HEK293 (cell line): ENCODE results near the gene USP37.

Experiments used
- CTCF ChIA-PET: fragments of 350-600 bp; formaldehyde crosslinking; extraction: SDS; loops from one replicate; lab custom pipeline; 2021; ENCODE audit warnings: antibody characterized with exemption; lab: Yijun Ruan, JAX
- POLR2A ChIA-PET: fragments of 300-600 bp; formaldehyde crosslinking; extraction: SDS; loops from one replicate; lab custom pipeline; 2020; ENCODE audit warnings: antibody characterized with exemption, inconsistent platforms; lab: Yijun Ruan, JAX
- H3K27ac ChIP-seq: fragments of 200-500 bp; sonication (Bioruptor generic); 2 replicates; pipeline ENCODE4 v1.5.1; 2014; ENCODE audit warnings: low read depth, low read length, control low read depth, inconsistent platforms; ENCODE audit errors: extremely low read depth
- H3K36me3 ChIP-seq, 2 experiments: fragments of 200-500 bp in 1 of 2; sonication (Bioruptor generic) in 1 of 2; 1 replicate in 1 of 2; 2 replicates in 1 of 2; pipeline ENCODE4 v1.5.1; 2014 to 2017; ENCODE audit warnings: inconsistent platforms in 2 of 2, low read length in 2 of 2; ENCODE audit not compliant: control insufficient read depth in 2 of 2, insufficient read depth in 1 of 2
- H3K4me1 ChIP-seq: fragments of 200-500 bp; sonication (Bioruptor generic); 2 replicates; pipeline ENCODE4 v1.5.1; 2014; ENCODE audit warnings: mild to moderate bottlenecking, low read length, inconsistent platforms; ENCODE audit not compliant: control insufficient read depth, insufficient read depth
- H3K4me3 ChIP-seq: 2 replicates; pipeline ENCODE4 v1.5.1; 2011; ENCODE audit warnings: low read depth, mild to moderate bottlenecking, control low read depth, low read length, moderate library complexity
- H3K9me3 ChIP-seq: fragments of 200-500 bp; sonication (Bioruptor generic); 2 replicates; pipeline ENCODE4 v1.5.1; 2014; ENCODE audit warnings: low read depth, low read length, inconsistent platforms; ENCODE audit not compliant: control insufficient read depth, insufficient read depth
- GLI2 ChIP-seq: fragments of 450-650 bp; formaldehyde crosslinking; IDR thresholded peaks from 2 replicates; pipeline ENCODE4; 2017; ENCODE audit warnings: missing biosample characterization, missing genetic modification characterization, low read depth, borderline replicate concordance
- KLF7 ChIP-seq: fragments of 450-650 bp; formaldehyde crosslinking; IDR thresholded peaks from 2 replicates; pipeline ENCODE4 v1.5.1; 2016; ENCODE audit warnings: missing biosample characterization, missing genetic modification characterization, borderline replicate concordance
- SCRT2 ChIP-seq: fragments of 450-650 bp; formaldehyde crosslinking; IDR thresholded peaks from 2 replicates; pipeline ENCODE4 v1.5.1; 2016; ENCODE audit warnings: missing biosample characterization, missing genetic modification characterization
- ZEB2 ChIP-seq: fragments of 450-650 bp; formaldehyde crosslinking; IDR thresholded peaks from 2 replicates; pipeline ENCODE4 v1.5.1; 2016; ENCODE audit warnings: missing biosample characterization, missing genetic modification characterization
- ZFHX2 ChIP-seq: fragments of 450-650 bp; formaldehyde crosslinking; conservative IDR thresholded peaks from 2 replicates; pipeline ENCODE4 v1.5.1; 2016; ENCODE audit warnings: missing biosample characterization, missing genetic modification characterization
- ZNF112 ChIP-seq: fragments of 450-650 bp; formaldehyde crosslinking; IDR thresholded peaks from 2 replicates; pipeline ENCODE4 v1.5.0; 2017; ENCODE audit warnings: missing biosample characterization, missing genetic modification characterization
- ZNF140 ChIP-seq: fragments of 450-650 bp; formaldehyde crosslinking; IDR thresholded peaks from 2 replicates; pipeline ENCODE4 v1.5.1; 2016; ENCODE audit warnings: missing biosample characterization, missing genetic modification characterization
- ZNF175 ChIP-seq: fragments of 450-650 bp; formaldehyde crosslinking; IDR thresholded peaks from 2 replicates; pipeline ENCODE4 v1.5.1; 2016; ENCODE audit warnings: missing biosample characterization, missing genetic modification characterization
- ZNF214 ChIP-seq: fragments of 450-650 bp; formaldehyde crosslinking; IDR thresholded peaks from 2 replicates; pipeline ENCODE4 v1.5.1; 2017; ENCODE audit warnings: missing biosample characterization, mild to moderate bottlenecking, missing genetic modification characterization, borderline replicate concordance
- ZNF266 ChIP-seq: fragments of 450-650 bp; formaldehyde crosslinking; IDR thresholded peaks from 2 replicates; pipeline ENCODE4 v1.5.1; 2016; ENCODE audit warnings: missing biosample characterization, missing genetic modification characterization, low read depth
- ZNF366 ChIP-seq: fragments of 450-650 bp; formaldehyde crosslinking; conservative IDR thresholded peaks from 2 replicates; pipeline ENCODE4 v1.5.1; 2016; ENCODE audit warnings: missing biosample characterization, missing genetic modification characterization
- ZNF391 ChIP-seq: fragments of 450-650 bp; formaldehyde crosslinking; IDR thresholded peaks from 2 replicates; pipeline ENCODE4 v1.5.1; 2016; ENCODE audit warnings: low read depth, missing biosample characterization, missing genetic modification characterization, borderline replicate concordance
- ZNF785 ChIP-seq: fragments of 450-650 bp; formaldehyde crosslinking; IDR thresholded peaks from 2 replicates; pipeline ENCODE4 v1.5.1; 2016; ENCODE audit warnings: missing biosample characterization, missing genetic modification characterization
- TF ChIP-seq, protein P1 (sequence below): fragments of 450-650 bp; formaldehyde crosslinking; IDR thresholded peaks from 2 replicates; pipeline ENCODE4 v1.5.1; 2017; ENCODE audit warnings: missing biosample characterization, missing genetic modification characterization
- TF ChIP-seq, protein P2 (sequence below): fragments of 450-650 bp; formaldehyde crosslinking; IDR thresholded peaks from 2 replicates; pipeline ENCODE4 v1.5.1; 2016; ENCODE audit warnings: missing biosample characterization, missing genetic modification characterization
- TF ChIP-seq, protein P3 (sequence below): sonication (generic); formaldehyde crosslinking; IDR thresholded peaks from 2 replicates; pipeline ENCODE4 v1.8.1; 2022; ENCODE audit warnings: mild to moderate bottlenecking, moderate library complexity, missing genetic modification reagents
- TF ChIP-seq, protein P4 (sequence below): IDR thresholded peaks from 2 replicates; pipeline ENCODE4 v1.6.1; 2011; ENCODE audit warnings: mild to moderate bottlenecking, low read depth, low read length, borderline replicate concordance
- TF ChIP-seq, protein P5 (sequence below): fragments of 450-650 bp; formaldehyde crosslinking; IDR thresholded peaks from 2 replicates; pipeline ENCODE4 v1.5.1; 2017; ENCODE audit warnings: missing biosample characterization, missing genetic modification characterization

The USP37 gene

DNA sequence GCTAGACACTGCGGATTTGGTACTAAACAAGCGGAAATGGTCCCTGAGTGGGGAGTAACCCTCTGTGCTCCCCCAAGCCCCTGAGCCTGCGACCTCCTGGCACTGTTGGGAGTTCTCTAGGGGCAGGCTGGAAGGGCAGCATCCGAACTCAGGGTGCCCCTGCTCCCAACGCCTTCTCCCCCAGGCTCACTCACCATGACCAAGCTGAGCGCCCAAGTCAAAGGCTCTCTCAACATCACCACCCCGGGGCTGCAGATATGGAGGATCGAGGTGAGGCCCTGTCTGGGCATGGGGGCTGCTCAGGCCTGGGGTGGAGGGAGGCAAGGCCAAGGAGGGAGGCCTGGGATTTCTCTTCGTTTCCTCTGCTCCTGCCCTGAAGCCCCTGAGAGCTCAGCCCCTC is 144.6 kb downstream of the USP37 start:
- Histone ChIP-seq H3K9me3 (no peaks in the 10 kb centered on the region), H3K4me3 (no peak overlapping the region), H3K4me1 (no peaks in the 10 kb centered on the region), H3K36me3 (no peaks in the 10 kb centered on the region), H3K27ac (no peak overlapping the region)
- TF ChIP-seq, protein P1, sequence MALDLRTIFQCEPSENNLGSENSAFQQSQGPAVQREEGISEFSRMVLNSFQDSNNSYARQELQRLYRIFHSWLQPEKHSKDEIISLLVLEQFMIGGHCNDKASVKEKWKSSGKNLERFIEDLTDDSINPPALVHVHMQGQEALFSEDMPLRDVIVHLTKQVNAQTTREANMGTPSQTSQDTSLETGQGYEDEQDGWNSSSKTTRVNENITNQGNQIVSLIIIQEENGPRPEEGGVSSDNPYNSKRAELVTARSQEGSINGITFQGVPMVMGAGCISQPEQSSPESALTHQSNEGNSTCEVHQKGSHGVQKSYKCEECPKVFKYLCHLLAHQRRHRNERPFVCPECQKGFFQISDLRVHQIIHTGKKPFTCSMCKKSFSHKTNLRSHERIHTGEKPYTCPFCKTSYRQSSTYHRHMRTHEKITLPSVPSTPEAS (tag by site-specific recombination), result no peak
- no peak for TF ChIP-seq ZFHX2 (tag by site-specific recombination)
- no peak for TF ChIP-seq ZNF175
- TF ChIP-seq, protein P2, sequence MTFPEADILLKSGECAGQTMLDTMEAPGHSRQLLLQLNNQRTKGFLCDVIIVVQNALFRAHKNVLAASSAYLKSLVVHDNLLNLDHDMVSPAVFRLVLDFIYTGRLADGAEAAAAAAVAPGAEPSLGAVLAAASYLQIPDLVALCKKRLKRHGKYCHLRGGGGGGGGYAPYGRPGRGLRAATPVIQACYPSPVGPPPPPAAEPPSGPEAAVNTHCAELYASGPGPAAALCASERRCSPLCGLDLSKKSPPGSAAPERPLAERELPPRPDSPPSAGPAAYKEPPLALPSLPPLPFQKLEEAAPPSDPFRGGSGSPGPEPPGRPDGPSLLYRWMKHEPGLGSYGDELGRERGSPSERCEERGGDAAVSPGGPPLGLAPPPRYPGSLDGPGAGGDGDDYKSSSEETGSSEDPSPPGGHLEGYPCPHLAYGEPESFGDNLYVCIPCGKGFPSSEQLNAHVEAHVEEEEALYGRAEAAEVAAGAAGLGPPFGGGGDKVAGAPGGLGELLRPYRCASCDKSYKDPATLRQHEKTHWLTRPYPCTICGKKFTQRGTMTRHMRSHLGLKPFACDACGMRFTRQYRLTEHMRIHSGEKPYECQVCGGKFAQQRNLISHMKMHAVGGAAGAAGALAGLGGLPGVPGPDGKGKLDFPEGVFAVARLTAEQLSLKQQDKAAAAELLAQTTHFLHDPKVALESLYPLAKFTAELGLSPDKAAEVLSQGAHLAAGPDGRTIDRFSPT (tag by site-specific recombination), result no peak
- TF ChIP-seq ZNF366 (tag by site-specific recombination), result no peak
- TF ChIP-seq, protein P3, sequence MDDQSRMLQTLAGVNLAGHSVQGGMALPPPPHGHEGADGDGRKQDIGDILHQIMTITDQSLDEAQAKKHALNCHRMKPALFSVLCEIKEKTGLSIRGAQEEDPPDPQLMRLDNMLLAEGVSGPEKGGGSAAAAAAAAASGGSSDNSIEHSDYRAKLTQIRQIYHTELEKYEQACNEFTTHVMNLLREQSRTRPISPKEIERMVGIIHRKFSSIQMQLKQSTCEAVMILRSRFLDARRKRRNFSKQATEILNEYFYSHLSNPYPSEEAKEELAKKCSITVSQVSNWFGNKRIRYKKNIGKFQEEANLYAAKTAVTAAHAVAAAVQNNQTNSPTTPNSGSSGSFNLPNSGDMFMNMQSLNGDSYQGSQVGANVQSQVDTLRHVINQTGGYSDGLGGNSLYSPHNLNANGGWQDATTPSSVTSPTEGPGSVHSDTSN (CRISPR knock-in tag), result no peak
- POLR2A ChIA-PET, result no interaction called here
- CTCF ChIA-PET, result no interaction called here

DNA sequence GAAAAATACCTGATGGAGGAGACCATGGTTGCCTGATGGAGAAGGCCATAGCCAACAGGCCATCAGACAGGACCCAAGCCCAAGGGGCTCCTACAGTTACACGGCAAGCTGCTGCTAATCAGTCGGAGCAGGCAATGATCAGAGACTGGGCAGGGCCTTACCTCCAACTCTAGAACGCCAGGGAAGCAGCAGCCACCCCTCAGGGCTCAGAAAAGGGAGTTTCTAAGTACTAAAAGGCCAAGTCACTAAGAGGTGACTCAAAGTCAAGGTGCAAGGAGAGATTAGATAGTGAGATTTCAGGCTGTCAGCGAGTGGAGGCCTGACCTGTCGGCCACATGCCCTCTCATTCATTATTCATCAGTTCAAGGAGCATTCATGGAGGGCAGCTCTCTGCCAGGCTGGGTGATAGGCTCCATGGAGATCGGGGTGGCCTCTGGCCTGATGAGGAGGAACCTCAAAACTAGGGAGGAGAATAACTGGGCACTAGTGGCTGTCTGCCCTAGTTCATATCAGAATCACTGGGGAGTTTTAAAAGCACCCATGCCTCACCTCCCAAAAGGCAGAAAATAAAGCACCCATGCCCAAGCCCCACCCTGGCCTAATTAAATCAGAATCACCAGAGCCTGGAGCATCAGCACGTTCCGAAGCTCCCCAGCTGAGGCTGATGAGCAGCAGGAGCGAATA is 145.6 kb downstream of the USP37 start:
- ChIA-PET CTCF (no interaction called here), POLR2A (no interaction called here)

More for the DNA sequence above, 145.6 kb downstream of the USP37 start:
- Histone ChIP-seq H3K27ac (no peak overlapping the region), H3K9me3 (no peaks in the 10 kb centered on the region), H3K36me3 (no peaks in the 10 kb centered on the region), H3K4me1 (no peaks in the 10 kb centered on the region), H3K4me3 (no peak overlapping the region)
- TF ChIP-seq ZNF391 (tag by site-specific recombination), result no peak
- TF ChIP-seq ZNF785, result no peak
- no peak for TF ChIP-seq ZEB2 (tag by site-specific recombination)
- no peak for TF ChIP-seq KLF7 (tag by site-specific recombination)
- no peak for TF ChIP-seq SCRT2 (tag by site-specific recombination)
- no peak for TF ChIP-seq GLI2 (tag by site-specific recombination)
- no peak for TF ChIP-seq ZNF266 (tag by site-specific recombination)
- TF ChIP-seq ZNF214 (tag by site-specific recombination), result no peak
- TF ChIP-seq ZNF140, result no peak
- TF ChIP-seq, protein P4, sequence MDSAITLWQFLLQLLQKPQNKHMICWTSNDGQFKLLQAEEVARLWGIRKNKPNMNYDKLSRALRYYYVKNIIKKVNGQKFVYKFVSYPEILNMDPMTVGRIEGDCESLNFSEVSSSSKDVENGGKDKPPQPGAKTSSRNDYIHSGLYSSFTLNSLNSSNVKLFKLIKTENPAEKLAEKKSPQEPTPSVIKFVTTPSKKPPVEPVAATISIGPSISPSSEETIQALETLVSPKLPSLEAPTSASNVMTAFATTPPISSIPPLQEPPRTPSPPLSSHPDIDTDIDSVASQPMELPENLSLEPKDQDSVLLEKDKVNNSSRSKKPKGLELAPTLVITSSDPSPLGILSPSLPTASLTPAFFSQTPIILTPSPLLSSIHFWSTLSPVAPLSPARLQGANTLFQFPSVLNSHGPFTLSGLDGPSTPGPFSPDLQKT, result no peak
- TF ChIP-seq ZNF112 (tag by site-specific recombination), result no peak
- TF ChIP-seq, protein P5, sequence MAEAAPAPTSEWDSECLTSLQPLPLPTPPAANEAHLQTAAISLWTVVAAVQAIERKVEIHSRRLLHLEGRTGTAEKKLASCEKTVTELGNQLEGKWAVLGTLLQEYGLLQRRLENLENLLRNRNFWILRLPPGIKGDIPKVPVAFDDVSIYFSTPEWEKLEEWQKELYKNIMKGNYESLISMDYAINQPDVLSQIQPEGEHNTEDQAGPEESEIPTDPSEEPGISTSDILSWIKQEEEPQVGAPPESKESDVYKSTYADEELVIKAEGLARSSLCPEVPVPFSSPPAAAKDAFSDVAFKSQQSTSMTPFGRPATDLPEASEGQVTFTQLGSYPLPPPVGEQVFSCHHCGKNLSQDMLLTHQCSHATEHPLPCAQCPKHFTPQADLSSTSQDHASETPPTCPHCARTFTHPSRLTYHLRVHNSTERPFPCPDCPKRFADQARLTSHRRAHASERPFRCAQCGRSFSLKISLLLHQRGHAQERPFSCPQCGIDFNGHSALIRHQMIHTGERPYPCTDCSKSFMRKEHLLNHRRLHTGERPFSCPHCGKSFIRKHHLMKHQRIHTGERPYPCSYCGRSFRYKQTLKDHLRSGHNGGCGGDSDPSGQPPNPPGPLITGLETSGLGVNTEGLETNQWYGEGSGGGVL (tag by site-specific recombination), result no peak
